B cell (primary cell): ENCODE results near the gene JSRP1. TPM values are rescaled to one million over a fixed set of nuclear protein-coding genes. Genes with fewer than 3 reads are reported as not detected.

Source experiments
- ATAC-seq: fragments of 200-7000 bp; cut with Tn5 transposase; one replicate; pipeline ENCODE4 v1.10.0; 2021; ENCODE audit warnings: low read depth, mild to moderate bottlenecking, moderate number of reproducible peaks, moderate library complexity
- CTCF ChIA-PET: fragments of 350-600 bp; sonication (Branson Sonifier 250); formaldehyde crosslinking; loops from one replicate; lab custom pipeline; 2021; ENCODE audit warnings: antibody characterized with exemption, inconsistent platforms; lab: Charles Lee
- POLR2A ChIA-PET: fragments of 350-600 bp; sonication (Branson Sonifier 250); formaldehyde crosslinking; loops from one replicate; lab custom pipeline; 2021; ENCODE audit warnings: antibody characterized with exemption; lab: Charles Lee
- DNase-seq: peaks from one replicate; pipeline ENCODE4 v3.0.0; 2013
- H2AFZ ChIP-seq: 2 replicates; pipeline ENCODE4 v1.6.1; 2012; ENCODE audit warnings: mild to moderate bottlenecking, low read depth, low read length; ENCODE audit not compliant: insufficient read depth, poor library complexity, severe bottlenecking
- H3K27ac ChIP-seq, 2 donors: 1 replicate in 1 of 2; 2 replicates in 1 of 2; pipeline ENCODE4 v1.5.1; 2012 to 2013; ENCODE audit warnings: low read length in 2 of 2, mild to moderate bottlenecking in 2 of 2, moderate library complexity in 1 of 2
- H3K27me3 ChIP-seq, 4 experiments: fragments of 200-600 bp in 1 of 4; sonication (generic) in 1 of 4; replicated peaks in 1 of 4; 1 replicate in 2 of 4; 2 replicates in 2 of 4; pipeline versions ENCODE4 v1.6.1 to v1.7.0; 2013 to 2016; ENCODE audit warnings: low read length in 3 of 4, mild to moderate bottlenecking in 2 of 4, mixed read lengths in 1 of 4, moderate library complexity in 1 of 4; ENCODE audit not compliant: insufficient read depth in 4 of 4, control insufficient read depth in 3 of 4; ENCODE audit errors: control extremely low read depth in 1 of 4
- H3K36me3 ChIP-seq, 2 experiments: replicated peaks in 1 of 2; 1 replicate in 1 of 2; 2 replicates in 1 of 2; pipeline versions ENCODE4 v1.6.1 to v1.7.1; 2013; ENCODE audit warnings: low read length in 1 of 2; ENCODE audit not compliant: insufficient read depth in 2 of 2, control insufficient read depth in 1 of 2; ENCODE audit errors: control extremely low read depth in 1 of 2, extremely low read depth in 1 of 2
- H3K4me1 ChIP-seq, 2 donors: fragments of 200-600 bp in 1 of 2; sonication (generic) in 1 of 2; 1 replicate in 1 of 2; 2 replicates in 1 of 2; pipeline versions ENCODE4 v1.5.1 to v1.6.1; 2013 to 2017; ENCODE audit warnings: low read length in 2 of 2; ENCODE audit not compliant: control insufficient read depth in 2 of 2, insufficient read depth in 2 of 2
- H3K4me2 ChIP-seq: replicated peaks from 2 replicates; pipeline ENCODE3; 2012; ENCODE audit warnings: mild to moderate bottlenecking, low read depth, low read length; ENCODE audit not compliant: poor library complexity, severe bottlenecking
- H3K4me3 ChIP-seq, 5 experiments: fragments of 200-600 bp in 1 of 5; sonication (generic) in 1 of 5; 1 replicate in 3 of 5; 2 replicates in 2 of 5; pipeline versions ENCODE4 v1.5.1 to v1.7.0; 2011 to 2016; ENCODE audit warnings: low read length in 4 of 5, mild to moderate bottlenecking in 4 of 5, low read depth in 2 of 5, control low read depth in 1 of 5, moderate library complexity in 1 of 5; ENCODE audit not compliant: insufficient read depth in 1 of 5; ENCODE audit errors: control extremely low read depth in 1 of 5, extremely low read depth in 1 of 5
- H3K79me2 ChIP-seq: fragments of 200-600 bp; sonication (generic); one replicate; pipeline ENCODE4 v1.6.0; 2016; ENCODE audit warnings: low read length; ENCODE audit not compliant: control insufficient read depth, insufficient read depth
- H3K9ac ChIP-seq: fragments of 200-600 bp; sonication (generic); 2 replicates; pipeline ENCODE4 v1.6.1; 2017; ENCODE audit warnings: mild to moderate bottlenecking, low read length, moderate library complexity
- H3K9me3 ChIP-seq, 3 donors: one replicate each; pipeline versions ENCODE4 v1.6.1 to v1.7.1; 2013; ENCODE audit warnings: low read length in 2 of 3; ENCODE audit not compliant: control insufficient read depth in 2 of 3, insufficient read depth in 1 of 3; ENCODE audit errors: control extremely low read depth in 1 of 3
- H4K20me1 ChIP-seq: 2 replicates; pipeline ENCODE4 v1.6.0; 2012; ENCODE audit warnings: mild to moderate bottlenecking, low read length; ENCODE audit not compliant: insufficient read depth, control insufficient read depth, poor library complexity, severe bottlenecking
- H3K27ac Mint-ChIP-seq: one replicate; pipeline ENCODE4 v1.8.0; 2021; ENCODE audit warnings: mixed read lengths
- H3K27me3 Mint-ChIP-seq: one replicate; pipeline ENCODE4 v1.8.0; 2021; ENCODE audit warnings: mixed read lengths
- H3K4me1 Mint-ChIP-seq: one replicate; pipeline ENCODE4 v1.8.0; 2021; ENCODE audit warnings: mixed read lengths
- H3K4me3 Mint-ChIP-seq: one replicate; pipeline ENCODE4 v1.8.0; 2021; ENCODE audit warnings: mixed read lengths
- H3K9me3 Mint-ChIP-seq: one replicate; pipeline ENCODE4 v1.8.0; 2022; ENCODE audit warnings: mixed read lengths; ENCODE audit not compliant: insufficient read depth
- CTCF ChIP-seq: fragments of 200-600 bp; IDR thresholded peaks from one replicate; pipeline ENCODE4 v1.8.0; 2022; ENCODE audit warnings: antibody characterized with exemption, mild to moderate bottlenecking
- EZH2 ChIP-seq: IDR thresholded peaks from 2 replicates; pipeline ENCODE4 v1.6.1; 2012; ENCODE audit warnings: borderline replicate concordance, low read depth, mild to moderate bottlenecking, moderate library complexity, low read length; ENCODE audit not compliant: insufficient read depth, poor library complexity, severe bottlenecking
- WGBS: methylation state at CpG from one replicate; pipeline ENCODE4 v1.1.5; 2013; ENCODE audit warnings: missing lambda C conversion rate; ENCODE audit not compliant: insufficient coverage; 5-methylcytosine and 5-hydroxymethylcytosine counted together
- intact Hi-C: fragments of 100-400 bp; cut with micrococcal nuclease; formaldehyde crosslinking; loops from one replicate; pipeline ENCODE4 v1.10.0; 2022
- polyA plus RNA-seq: library from polyadenylated mRNA; depleted of rRNA; stranded (reverse); fragments of >200 nt; gene quantifications from 2 replicates; pipeline ENCODE4 v1.2.3, GENCODE V29; 2012
- total RNA-seq, 2 donors: library from RNA; stranded (reverse); fragments of 120-200 nt in 1 of 2; gene quantifications; 1 replicate in 1 of 2; 2 replicates in 1 of 2; pipeline versions ENCODE4 v1.2.3 to v1.2.4, GENCODE V29; 2013 to 2022

JSRP1 gene
- total and polyA plus RNA-seq, 2 donors (not counting 1 experiment from before 2014, with no cell fraction given), result 2.1 to 3.0 TPM

GRCh38 chr19:2252797-2253105, 3.5 kb downstream of the JSRP1 start:
- peak overlapping the region; percentile 86 for H2AFZ ChIP-seq
- 5% methylated on average over 18 of the region's 18 CpGs for WGBS
- H3K36me3 ChIP-seq, result peaks cover 0 to 8% of the 10 kb centered on the region in 2 experiments
- H4K20me1 ChIP-seq, result peaks cover 37% of the 10 kb centered on the region
- peak overlapping the region; percentile 88 for H3K4me3 Mint-ChIP-seq
- peak; percentile 2 for ATAC-seq
- peaks cover 0 to 38% (median 14%) of the 10 kb centered on the region in 4 experiments for H3K27me3 ChIP-seq
- CTCF ChIA-PET, result interaction anchor here (1.0 to 6.3 kb wide), 11 partner anchors 9 to 139 kb away, joined by 3 to 63 read pairs (median 7); partner anchors contain the start of gene PLEKHJ1
- no peaks in the 10 kb centered on the region for H3K9me3 Mint-ChIP-seq
- H3K79me2 ChIP-seq, result peaks cover 4% of the 10 kb centered on the region
- no peak overlapping the region for H3K27ac Mint-ChIP-seq
- H3K4me2 ChIP-seq, result peak overlapping the region; percentile 100
- peaks cover 0 to 15% (median 0%) of the 10 kb centered on the region in 3 donors for H3K9me3 ChIP-seq
- no peak for DNase-seq
- no peak overlapping the region for H3K27ac ChIP-seq
- H3K4me1 ChIP-seq, result peaks cover 51 to 63% of the 10 kb centered on the region in 2 donors
- POLR2A ChIA-PET, result interaction anchor here (1.3 to 8.8 kb wide), 5 partner anchors 13 to 80 kb away, joined by 3 to 134 read pairs (median 10); no protein-coding TSS in a partner anchor
- no peaks in the 10 kb centered on the region for H3K27me3 Mint-ChIP-seq
- peaks cover 37% of the 10 kb centered on the region for H3K4me1 Mint-ChIP-seq
- intact Hi-C loops, result loop anchor here (1.0 to 5.0 kb wide), 3 partner anchors 16 to 35 kb away; partner anchors contain the start of genes PLEKHJ1 and SF3A2
- peak overlapping the region; percentile 11 to 70 (median 55) for H3K4me3 ChIP-seq
- peak overlapping the region; percentile 72 for H3K9ac ChIP-seq
- TF ChIP-seq EZH2, result no peak
- TF ChIP-seq CTCF, result no peak
